HEK293T (cell line): ENCODE measurements around the gene ELMO3.

Source experiments
- FOXA1 ChIP-seq: fragments of 450-650 bp; IDR thresholded peaks from 2 replicates; pipeline ENCODE4 v1.6.1; 2016; ENCODE audit warnings: mild to moderate bottlenecking
- FOXM1 ChIP-seq: fragments of 450-650 bp; IDR thresholded peaks from 2 replicates; pipeline ENCODE4 v1.6.1; 2017; ENCODE audit warnings: mild to moderate bottlenecking, borderline replicate concordance
- HDGF ChIP-seq: fragments of 450-650 bp; IDR thresholded peaks from 2 replicates; pipeline ENCODE4 v1.6.1; 2017; ENCODE audit warnings: antibody characterized with exemption, borderline replicate concordance
- NFRKB ChIP-seq: fragments of 450-650 bp; IDR thresholded peaks from 2 replicates; pipeline ENCODE4 v1.6.1; 2016; ENCODE audit warnings: mild to moderate bottlenecking, moderate library complexity
- SP1 ChIP-seq: fragments of 450-650 bp; IDR thresholded peaks from 2 replicates; pipeline ENCODE4 v1.6.1; 2017
- SUZ12 ChIP-seq: fragments of 450-650 bp; IDR thresholded peaks from 2 replicates; pipeline ENCODE4 v1.6.1; 2016; ENCODE audit warnings: mild to moderate bottlenecking
- TARDBP ChIP-seq: fragments of 450-650 bp; IDR thresholded peaks from 2 replicates; pipeline ENCODE4 v1.6.1; 2016

GRCh38 chr16:67216612-67217490 lies 17.9 kb downstream of the ELMO3 start:
- TF ChIP-seq NFRKB = no peak
- no peak for TF ChIP-seq FOXM1
- TF ChIP-seq HDGF = no peak
- no peak for TF ChIP-seq SP1
- no peak for TF ChIP-seq FOXA1
- no peak for TF ChIP-seq TARDBP
- TF ChIP-seq SUZ12 = no peak
